ENCODE data around the gene CHCHD5. TPM values are rescaled to one million over a fixed set of nuclear protein-coding genes. Genes with fewer than 3 reads are reported as not detected.
"Not testable (repeated sequence)": the region's sequence is repeated elsewhere in the genome, so short reads cannot be mapped to it uniquely, and the experiment has no call there.

Gene CHCHD5
- total RNA-seq, 1 experiment from 2014 or later = 16.9 TPM

DNA sequence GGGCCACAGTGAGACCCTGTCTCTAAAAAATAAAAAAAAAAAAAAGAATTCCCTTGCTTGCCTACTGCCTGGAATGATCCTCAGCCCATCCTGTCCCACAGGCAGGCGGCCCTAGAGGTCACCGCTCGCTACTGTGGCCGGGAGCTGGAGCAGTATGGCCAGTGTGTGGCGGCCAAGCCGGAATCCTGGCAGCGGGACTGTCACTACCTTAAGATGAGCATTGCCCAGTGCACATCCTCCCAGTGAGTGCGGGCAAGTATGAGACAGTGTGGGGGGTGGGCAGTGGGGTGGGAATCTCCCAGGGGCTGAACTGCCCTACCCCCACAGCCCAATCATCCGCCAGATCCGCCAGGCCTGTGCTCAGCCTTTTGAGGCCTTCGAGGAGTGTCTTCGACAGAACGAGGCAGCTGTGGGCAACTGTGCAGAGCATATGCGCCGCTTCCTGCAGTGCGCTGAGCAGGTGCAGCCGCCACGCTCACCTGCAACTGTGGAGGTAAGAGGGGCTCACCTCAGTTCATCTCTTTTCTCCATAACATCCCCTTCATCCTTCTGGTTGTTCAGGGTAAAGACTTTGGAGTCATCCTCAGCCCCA, 1.6 kb downstream of the CHCHD5 start:
- DNase-seq (ENCODE audit: low read depth) = no peak

DNA sequence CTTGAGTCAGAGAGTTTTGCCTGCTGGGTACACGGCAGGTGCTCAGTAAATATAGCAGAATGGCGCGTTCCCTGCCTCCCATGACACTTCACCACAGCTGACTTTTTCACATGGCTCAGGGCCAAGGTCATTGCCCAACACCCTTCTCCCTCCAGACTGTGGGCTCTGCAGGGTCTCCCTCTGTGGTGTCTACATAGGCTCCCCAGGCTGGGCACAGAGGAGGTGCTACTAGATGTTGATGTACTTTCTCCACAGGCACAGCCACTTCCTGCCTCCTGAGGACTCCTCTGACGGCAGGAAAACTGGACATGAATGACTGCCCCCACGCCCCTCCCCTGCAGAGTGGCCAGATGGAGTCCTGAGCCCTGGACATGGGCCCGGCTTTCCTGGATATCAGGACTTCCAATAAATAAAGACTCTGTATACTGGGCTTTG, 4.2 kb downstream of the CHCHD5 start:
- no peak for DNase-seq (ENCODE audit: low read depth)

DNA sequence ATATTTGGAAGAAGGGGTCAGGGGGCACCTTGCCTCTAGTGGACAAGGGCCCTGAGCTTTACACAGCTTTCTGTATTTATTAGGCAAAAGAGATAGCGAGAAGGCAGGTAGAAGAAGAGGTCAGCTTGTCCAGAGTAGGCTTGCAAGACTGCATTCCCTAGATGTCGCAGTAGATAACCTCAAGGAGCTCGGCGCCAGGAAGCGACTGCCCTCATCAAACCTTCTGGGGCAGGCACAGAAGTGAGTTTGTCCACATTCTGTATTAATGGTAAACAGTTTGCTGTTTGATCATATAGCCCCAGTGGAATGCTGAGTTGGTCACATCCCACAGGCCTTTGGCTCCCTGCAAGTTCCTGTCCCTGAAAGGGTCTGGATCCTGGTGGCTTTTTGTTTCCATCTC, 7.0 kb downstream of the CHCHD5 start:
- no peak for DNase-seq (ENCODE audit: low read depth)

DNA sequence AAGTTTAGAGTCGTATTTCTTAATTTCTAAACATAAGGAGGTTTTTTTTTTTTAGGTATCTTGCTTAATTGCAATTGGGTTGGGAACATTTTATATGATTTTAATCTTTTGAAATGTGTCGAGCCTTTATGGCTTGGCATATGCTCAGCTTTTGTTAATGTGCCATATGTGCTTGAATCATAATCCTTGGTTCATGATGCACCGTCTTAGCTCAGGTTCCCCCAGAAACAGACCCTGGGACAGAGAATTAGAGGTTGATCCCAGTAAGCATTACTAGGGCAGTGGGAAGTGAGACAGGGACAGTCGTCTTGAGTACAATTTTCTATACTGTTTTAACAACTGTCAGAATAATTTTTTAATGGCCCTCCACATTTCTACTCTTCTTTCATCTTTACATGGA, 9.3 kb downstream of the CHCHD5 start:
- DNase-seq (ENCODE audit: low read depth) = no peak

DNA sequence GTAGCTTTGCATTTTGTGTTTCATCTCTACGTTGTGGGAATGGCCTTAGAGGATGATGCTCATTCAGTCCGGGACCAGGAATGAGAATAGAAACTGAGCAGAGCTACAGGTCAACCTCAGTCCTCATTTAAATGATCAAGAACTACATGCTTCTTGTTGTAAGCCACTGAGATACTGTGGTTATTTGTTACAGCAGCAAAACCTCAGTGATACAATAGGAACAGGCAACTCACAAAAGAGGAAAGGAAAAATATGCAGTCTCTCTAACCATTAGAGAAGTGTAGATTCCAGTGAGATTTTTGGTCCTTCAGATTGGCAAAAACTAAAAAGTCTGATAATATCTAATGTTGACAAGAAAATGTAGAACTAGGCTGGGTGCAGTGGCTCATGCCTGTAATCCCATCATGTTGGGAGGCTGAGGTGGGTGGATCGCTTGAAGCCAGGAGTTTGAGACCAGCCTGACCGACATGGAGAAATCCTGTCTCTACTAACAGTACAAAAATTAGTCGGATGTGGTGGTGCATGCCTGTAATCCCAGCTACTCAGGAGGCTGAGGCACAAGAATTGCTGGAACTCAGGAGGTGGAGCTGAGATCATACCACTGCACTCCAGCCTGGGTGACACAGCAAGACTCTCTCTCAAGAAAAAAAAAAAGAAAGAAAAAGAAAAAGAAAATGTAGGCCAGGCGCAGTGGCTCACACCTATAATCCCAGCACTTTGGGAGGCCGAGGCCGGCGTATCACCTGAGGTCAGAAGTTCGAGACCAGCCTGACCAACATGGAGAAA, 13.3 kb downstream of the CHCHD5 start:
- no peak for DNase-seq (ENCODE audit: low read depth)

DNA sequence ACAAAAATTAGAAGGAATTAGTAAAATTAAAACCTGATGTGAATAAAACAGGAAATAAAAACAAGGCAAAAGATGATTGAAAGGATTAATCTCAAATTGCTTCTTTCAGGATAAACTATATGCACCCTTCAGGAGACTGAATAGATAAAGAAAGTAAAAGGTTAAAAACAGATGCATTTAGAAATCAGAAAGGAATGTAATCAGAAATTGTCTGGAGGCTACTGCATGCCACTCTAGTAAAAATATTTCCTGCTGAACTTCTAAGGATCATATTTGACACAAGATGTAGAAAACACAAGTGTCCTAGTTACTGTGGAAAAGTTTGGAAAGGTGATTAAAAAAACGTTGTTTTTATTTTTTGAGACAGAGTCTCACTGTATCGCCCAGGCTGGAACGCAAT, 16.2 kb downstream of the CHCHD5 start:
- DNase-seq (ENCODE audit: low read depth) = no peak

DNA sequence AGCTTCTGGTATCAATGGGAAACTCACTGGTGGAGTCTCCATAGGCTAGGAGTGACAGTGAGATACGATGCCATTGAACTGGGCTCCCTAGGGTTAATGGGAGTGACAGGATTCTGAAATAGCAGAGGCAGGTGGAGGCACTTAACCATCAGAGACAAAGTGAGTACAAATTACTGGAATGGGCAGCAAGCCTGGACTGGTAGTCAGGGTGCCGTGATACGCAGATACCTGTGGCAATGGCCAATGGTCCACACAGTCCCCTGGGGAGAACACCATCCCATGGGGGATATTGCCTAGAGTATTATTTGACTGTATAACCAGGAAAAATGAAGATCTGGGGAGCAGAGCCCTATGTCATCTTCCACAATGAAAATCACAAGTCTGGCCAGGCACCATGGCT, 17.3 kb downstream of the CHCHD5 start:
- no peak for DNase-seq (ENCODE audit: low read depth)

DNA sequence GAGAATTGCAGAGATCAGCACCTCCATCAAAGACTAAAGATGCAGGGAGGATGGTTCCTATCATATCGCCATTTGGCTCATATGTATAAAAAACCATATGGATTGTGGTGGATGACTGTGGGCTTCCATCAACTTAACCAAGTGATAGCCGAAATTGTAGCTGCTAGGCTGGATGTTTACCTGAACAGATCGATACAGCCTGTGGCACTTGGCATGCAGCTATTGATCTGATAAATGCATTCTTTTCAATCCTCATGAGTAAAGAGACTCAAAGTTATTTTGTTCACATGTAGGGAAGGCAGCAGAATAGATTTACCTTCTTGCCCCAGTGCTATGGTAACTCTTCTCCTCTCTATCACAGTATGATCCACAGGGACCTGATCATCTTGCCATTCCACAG, 18.5 kb downstream of the CHCHD5 start:
- no peak for DNase-seq (ENCODE audit: low read depth)

DNA sequence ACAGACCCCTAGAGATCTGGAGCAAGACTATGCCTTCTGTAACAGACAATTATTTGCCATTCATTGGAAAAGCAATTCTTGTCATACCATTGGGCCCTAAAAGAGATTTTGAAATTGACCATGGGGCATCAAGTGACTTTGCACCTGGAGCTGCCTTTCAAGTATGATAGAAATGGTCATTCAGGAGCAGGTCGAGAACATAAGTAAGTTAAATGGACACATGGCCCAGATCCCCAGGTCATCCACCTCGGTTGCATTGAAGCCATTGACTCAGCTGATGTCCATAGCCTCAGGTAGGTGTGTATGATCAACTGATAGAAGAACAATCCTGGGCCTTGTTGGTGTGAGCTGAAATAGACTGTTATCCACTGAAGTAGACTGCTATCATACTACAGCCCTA, 19.3 kb downstream of the CHCHD5 start:
- no peak for DNase-seq (ENCODE audit: low read depth)

DNA sequence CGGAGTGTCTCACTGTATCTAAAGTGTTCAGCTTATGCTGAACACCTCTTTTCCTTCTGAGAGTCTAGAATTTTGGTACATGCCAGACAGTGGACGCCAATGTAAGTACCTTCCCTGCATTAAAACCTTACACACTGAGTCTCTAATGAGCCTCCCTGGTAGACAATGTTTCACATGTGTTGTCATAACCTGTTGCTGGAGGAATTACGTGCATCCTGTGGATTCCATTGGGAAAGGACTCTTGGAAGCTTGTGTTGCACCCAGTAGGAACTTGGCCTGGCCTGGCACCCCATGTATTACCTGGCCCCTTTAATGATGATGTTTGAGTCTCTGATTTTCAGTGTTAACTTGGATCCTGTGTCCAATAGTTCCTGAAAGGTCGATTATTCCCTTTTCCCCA, 20.5 kb downstream of the CHCHD5 start:
- no peak for DNase-seq (ENCODE audit: low read depth)

DNA sequence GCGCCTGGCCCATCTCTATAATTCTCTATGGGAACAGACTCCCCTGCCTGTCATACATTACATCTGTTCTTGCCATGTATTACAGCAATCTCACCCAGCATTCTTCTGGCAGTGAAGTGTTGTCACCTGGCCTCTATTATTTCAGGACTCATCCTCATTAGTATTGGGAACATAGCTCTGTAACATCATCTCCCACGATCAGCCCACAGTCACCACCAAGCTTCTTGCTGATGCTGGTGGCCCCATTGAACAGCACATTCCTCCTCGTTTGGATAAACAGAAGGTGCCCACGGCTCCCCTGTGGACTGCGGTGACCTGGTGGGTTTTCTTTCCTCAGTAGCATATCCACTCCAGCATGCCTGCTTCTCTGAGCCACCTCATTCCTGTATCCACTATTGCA, 21.5 kb downstream of the CHCHD5 start:
- no peak for DNase-seq (ENCODE audit: low read depth)

DNA sequence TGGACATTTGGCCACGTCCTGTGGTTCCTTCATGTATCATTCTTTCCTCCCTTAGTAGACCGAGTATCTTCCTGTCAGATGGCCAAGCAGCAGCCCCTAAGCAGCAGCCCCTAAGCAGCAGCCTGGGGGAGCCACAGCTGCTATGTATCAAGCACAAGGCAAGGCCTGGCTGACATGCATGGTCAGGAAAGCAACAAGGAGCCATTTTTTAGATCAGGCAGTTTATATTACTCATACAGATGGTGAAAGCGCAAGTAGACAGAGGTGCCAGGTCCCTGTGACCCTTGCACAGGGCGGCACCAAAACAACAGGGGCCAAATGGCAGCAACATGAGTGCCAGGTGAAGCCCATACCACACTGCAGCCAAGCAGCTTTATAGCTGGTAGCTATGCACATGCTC, 22.1 kb downstream of the CHCHD5 start:
- DNase-seq (ENCODE audit: low read depth) = no peak

DNA sequence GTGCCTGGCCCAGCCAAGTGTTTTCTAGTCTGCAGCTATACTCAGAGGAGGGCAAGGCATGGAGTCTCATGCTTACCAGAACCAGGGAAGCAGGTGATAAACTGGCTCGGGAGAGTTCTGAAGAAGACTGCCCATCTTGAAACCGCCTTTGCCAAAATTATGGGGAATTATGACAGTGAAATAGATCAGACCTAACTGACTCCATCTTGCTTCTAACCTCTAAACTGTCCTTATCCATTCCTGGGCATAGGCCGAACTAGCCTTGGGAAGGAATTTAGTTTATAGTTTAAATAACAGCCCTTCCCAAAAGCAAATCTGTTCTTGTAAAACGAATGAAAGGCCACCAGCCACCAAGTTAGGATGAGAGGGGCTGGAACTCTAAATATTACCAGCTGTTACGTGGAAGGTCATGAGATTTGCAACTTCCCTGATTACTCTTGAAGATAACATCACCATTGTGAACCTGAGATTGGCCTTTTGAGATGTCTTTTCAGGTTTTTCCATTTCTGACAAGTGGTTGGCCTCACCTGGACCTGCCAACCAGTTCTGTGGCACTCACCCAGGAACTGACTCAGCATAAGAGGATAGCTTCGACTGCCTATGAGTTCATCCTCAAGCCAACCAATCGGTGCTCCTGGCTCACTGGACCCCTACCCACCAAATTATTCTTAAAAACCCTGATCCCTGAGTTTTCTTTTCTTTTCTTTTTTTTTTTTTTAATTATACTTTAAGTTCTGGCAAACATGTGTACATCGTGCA, 23.4 kb downstream of the CHCHD5 start:
- DNase-seq (ENCODE audit: low read depth) = peak; percentile 37

DNA sequence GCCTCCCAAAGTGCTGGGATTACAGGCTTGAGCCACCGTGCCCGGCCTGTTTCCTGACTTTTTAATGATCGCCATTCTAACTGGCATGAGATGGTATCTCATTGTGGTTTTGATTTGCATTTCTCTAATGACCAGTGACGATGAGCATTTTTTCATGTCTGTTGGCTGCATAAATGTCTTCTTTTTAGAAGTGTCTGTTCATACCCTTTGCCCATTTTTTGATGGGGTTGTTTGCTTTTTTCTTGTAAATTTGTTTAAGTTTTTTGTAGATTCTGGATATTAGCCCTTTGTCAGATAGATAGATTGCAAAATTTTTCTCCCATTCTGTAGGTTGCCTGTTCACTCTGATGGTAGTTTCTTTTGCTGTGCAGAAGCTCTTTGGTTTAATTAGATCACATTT, 24.9 kb downstream of the CHCHD5 start:
- DNase-seq (ENCODE audit: low read depth) = not testable (repeated sequence)

DNA sequence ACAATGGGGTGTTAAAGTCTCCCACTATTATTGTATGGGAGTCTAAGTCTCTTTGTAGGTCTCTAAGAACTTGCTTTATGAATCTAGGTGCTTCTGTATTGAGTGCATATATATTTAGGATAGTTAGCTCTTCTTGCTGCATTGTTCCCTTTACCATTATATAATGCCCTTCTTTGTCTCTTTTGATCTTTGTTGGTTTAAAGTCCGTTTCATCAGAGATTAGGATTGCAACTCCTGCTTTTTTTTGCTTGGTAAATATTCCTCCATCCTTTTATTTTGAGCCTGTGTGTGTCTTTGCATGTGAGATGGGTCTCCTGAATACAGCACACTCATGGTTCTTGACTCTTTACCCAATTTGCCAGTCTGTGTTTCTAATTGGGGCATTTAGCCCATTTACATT, 27.9 kb downstream of the CHCHD5 start:
- not testable (repeated sequence) for DNase-seq (ENCODE audit: low read depth)

DNA sequence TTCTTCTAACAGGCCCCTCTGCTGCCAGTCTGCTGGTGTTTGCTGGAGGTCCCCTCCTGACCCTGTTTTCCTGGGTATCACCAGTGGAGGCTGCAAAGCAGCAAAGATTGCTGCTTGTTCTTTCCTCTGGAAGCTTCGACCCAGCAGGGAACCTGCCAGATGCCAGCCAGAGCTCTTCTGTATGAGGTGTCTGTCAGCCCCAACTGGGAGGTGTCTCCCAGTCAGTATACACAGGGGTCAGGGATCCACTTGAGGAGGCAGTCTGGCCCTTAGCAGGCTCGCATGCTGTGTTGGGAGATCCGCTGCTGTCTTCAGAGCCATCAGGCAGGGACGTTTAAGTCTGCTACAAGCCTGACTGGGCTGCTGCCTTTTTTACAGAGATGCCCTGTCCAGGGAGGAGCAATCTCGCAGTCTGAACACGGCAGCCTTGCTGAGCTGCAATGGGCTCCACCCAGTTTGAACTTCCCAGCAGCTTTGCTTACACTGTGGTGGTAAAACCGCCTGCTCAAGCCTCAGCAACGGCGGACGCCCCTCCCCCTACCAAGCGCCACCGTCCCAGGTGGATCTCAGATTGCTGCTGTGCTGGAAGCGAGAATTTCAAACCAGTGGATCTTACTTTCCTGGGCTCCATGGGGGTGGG, 29.9 kb downstream of the CHCHD5 start:
- DNase-seq (ENCODE audit: low read depth) = no peak

DNA sequence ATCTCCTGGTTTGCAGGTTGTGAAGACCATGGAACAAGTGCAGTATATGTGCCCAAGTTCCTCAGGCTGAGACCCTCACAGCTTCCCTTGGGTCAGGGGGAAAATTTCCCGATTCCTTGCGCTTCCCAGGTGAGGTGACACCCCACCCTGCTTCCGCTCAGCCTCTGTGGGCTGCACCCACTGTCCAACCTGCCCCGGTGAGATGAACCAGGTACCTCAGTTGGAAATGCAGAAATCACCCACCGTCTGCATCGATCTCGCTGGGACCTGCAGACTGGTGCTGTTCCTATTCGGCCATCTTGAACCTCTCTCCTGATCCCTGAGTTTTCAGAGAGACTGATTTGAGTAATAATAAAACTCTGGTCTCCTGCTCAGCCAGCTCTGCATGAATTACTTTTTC, 30.6 kb downstream of the CHCHD5 start:
- no peak for DNase-seq (ENCODE audit: low read depth)

DNA sequence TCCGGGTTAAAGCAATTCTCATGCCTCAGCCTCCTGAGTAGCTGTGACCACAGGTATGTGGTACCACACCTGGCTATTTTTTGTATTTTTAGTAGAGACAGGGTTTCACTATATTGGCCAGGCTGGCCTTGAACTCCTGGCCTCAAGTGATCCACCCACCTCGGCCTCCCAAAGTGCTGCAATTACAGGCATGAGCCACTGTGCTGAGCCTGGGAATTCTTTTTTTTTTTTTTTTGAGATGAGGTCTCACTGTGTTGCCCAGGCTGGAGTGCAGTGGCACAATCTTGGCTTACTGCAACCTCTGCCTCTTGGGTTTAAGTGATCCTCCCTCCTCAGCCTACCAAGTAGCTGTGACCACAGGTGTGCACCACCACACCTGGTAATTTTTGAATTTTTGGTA, 31.4 kb downstream of the CHCHD5 start:
- DNase-seq (ENCODE audit: low read depth) = not testable (repeated sequence)

DNA sequence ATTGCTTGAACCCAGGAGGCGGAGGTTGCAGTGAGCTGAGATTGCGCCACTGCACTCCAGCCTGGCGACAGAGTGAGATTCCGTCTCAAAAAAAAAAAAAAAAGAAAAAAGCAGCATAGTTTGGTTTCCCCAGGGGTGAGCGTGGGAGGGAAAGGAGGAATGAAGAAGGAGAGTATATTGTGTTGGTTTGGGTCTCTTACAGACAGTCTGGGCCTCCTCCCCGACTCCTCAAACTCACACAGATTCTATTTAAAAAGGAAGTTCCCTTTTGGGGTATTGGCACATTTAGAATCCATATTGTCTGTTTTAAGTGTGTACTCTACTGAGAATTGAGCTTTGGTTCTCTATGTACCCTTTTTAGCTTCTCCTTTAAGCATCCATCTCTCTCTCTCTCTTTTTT, 34.0 kb downstream of the CHCHD5 start:
- no peak for DNase-seq (ENCODE audit: low read depth)

DNA sequence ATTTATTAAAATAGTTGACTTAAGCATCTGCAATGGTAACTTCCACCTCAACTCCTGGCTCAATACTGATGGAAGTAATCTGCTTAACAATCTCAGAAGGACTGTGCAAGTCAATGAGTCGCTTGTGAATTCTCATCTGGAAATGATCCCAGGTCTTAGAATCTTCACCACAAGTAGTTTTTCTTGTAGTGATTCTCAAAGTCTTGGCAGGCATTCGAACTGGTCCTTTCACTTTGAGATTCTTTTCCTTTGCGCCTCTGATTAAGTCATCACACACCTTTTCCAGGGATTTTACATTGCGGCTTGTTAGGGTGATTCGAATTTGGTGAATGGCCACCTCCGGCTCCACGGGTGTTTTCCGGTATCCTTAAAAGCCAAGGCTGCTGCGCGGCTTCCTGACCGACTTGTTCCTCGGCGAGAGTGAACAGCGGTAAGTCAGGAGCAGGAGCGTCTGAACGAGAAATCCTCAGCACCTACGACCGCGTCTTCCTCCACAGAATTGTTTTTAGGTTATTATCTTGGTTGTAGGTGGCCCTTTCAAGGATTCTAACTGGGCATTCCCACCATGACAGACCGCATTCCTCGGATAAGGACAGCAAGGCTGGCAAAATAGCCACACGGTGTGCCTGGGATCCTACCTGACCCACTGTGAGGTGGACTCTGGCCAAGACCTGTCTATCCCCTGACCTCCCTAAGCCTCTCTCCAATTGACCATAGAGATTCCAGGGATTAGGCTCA, 37.5 kb downstream of the CHCHD5 start:
- peak; percentile 85 for DNase-seq (ENCODE audit: low read depth)

DNA sequence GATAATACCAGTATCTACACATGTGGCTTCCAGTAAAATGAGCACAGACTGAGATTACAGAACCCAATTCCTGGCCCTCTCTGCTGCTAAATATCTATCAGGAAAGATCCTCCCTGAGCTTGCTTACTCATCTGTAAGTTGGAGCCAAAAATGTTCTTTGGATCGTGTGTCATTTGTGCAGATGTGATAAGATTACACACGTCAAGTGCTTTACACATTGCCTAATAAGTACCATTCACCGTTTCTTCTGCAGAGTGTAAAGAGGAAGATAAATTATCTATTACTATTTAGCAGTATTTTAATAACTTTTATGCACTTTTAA, 38.1 kb downstream of the CHCHD5 start:
- peak; percentile 76 for DNase-seq (ENCODE audit: low read depth)

All from M059J (cell line).